Endodermal cell (in vitro differentiated cells): Measurements from ENCODE around the gene PCDHB4. TPM values are rescaled to one million over a fixed set of nuclear protein-coding genes. Genes with fewer than 3 reads are reported as not detected.
"Not testable (repeated sequence)": the region's sequence is repeated elsewhere in the genome, so short reads cannot be mapped to it uniquely, and the experiment has no call there.

Experiments
- DNase-seq: peaks from one replicate; pipeline ENCODE4 v3.0.0-alpha.2; 2017
- H3K27ac ChIP-seq: 2 replicates; pipeline ENCODE4 v1.5.1; 2013; ENCODE audit warnings: mild to moderate bottlenecking, low read depth, low read length, moderate library complexity
- H3K27me3 ChIP-seq: 2 replicates; pipeline ENCODE4 v1.6.1; 2013; ENCODE audit warnings: mild to moderate bottlenecking, low read length, moderate library complexity; ENCODE audit not compliant: insufficient read depth, control insufficient read depth, poor library complexity, severe bottlenecking
- H3K36me3 ChIP-seq: 2 replicates; pipeline ENCODE4 v1.7.0; 2013; ENCODE audit warnings: mild to moderate bottlenecking, low read length, moderate library complexity; ENCODE audit not compliant: control insufficient read depth, insufficient read depth
- H3K4me1 ChIP-seq: one replicate; pipeline ENCODE4 v1.7.0; 2013; ENCODE audit warnings: low read length; ENCODE audit not compliant: control insufficient read depth, insufficient read depth
- H3K4me3 ChIP-seq: 2 replicates; pipeline ENCODE4 v1.5.1; 2013; ENCODE audit warnings: mild to moderate bottlenecking, low read length, moderate library complexity
- H3K9ac ChIP-seq: 2 replicates; pipeline ENCODE4 v1.6.1; 2013; ENCODE audit warnings: mild to moderate bottlenecking, low read length, moderate library complexity; ENCODE audit not compliant: poor library complexity, severe bottlenecking; ENCODE audit errors: extremely low read depth
- H3K9me3 ChIP-seq: 2 replicates; pipeline ENCODE4 v1.6.1; 2013; ENCODE audit warnings: mild to moderate bottlenecking, low read length, moderate library complexity; ENCODE audit not compliant: control insufficient read depth
- H3K27ac Mint-ChIP-seq: 2 replicates; pipeline ENCODE4 v1.8.0; 2020; ENCODE audit warnings: mixed read lengths
- H3K27me3 Mint-ChIP-seq: 2 replicates; pipeline ENCODE4 v1.8.0; 2021; ENCODE audit warnings: mild to moderate bottlenecking, mixed read lengths; ENCODE audit not compliant: insufficient read depth
- H3K36me3 Mint-ChIP-seq: 2 replicates; pipeline ENCODE4 v1.8.0; 2020; ENCODE audit warnings: low read depth, mixed read lengths
- H3K4me1 Mint-ChIP-seq: 2 replicates; pipeline ENCODE4 v1.8.0; 2020; ENCODE audit warnings: mixed read lengths
- H3K4me3 Mint-ChIP-seq: 2 replicates; pipeline ENCODE4 v1.8.0; 2020; ENCODE audit warnings: mild to moderate bottlenecking, moderate library complexity, mixed read lengths
- H3K9me3 Mint-ChIP-seq: 2 replicates; pipeline ENCODE4 v1.8.0; 2020; ENCODE audit warnings: mild to moderate bottlenecking, mixed read lengths
- WGBS, 2 experiments: methylation state at CpG; one replicate each; pipeline versions ENCODE4 v1.1.5 to v1.1.7; 2013; ENCODE audit warnings: missing lambda C conversion rate in 2 of 2, mixed read lengths in 1 of 2; ENCODE audit not compliant: insufficient coverage in 1 of 2, insufficient read length in 1 of 2; 5-methylcytosine and 5-hydroxymethylcytosine counted together
- total RNA-seq, 2 donors: library from RNA; stranded (reverse); fragmentation: NEBNext Ultra II Directional in 1 of 2; extraction: Animal tissue kit (Norgen Biotek cat#: 25700) in 1 of 2; gene quantifications; 2 replicates in 1 of 2; 3 replicates in 1 of 2; pipeline ENCODE4 v1.2.1, GENCODE V29; 2021
- TF ChIP-seq, protein P1 (sequence below): fragments of 200-600 bp; sonication (generic); conservative IDR thresholded peaks from 2 replicates; pipeline ENCODE4 v1.5.0; 2021; ENCODE audit warnings: antibody characterized with exemption, mild to moderate bottlenecking

PCDHB4 gene
- total RNA-seq, 2 donors from 2014 or later, result 1.7 to 3.3 TPM

DNA sequence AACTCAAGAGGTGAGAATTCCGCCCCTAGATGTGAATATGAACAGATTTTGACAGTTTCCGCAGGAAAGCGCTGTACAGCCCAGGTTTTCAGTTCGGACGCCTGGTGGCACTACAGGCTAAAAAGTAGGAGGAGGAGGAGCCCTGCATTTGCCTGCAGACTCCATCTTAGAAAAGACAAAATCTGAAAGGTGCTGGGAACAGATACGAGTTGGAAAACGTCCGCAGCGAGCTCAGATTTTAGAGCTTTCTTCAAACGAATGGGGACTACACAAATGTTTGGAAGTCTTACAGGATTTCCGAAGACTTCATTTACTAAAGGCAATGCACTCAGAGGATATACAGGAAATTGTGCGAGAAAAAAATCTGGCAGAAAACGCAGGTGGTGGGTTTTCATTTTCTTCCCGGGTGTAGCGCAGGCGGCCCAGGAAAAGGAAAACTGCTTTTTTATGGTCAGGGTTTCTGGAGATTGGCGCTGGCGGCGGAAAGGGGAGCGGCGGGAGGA lies 37.1 kb upstream of the PCDHB4 start:
- Histone ChIP-seq H3K4me3 (peak overlapping the region; percentile 34), H3K27me3 (peaks cover 3% of the 10 kb centered on the region), H3K4me1 (no peaks in the 10 kb centered on the region), H3K36me3 (no peaks in the 10 kb centered on the region), H3K9me3 (no peaks in the 10 kb centered on the region), H3K27ac (no peak overlapping the region), H3K9ac (no peak overlapping the region)
- Mint-ChIP-seq H3K4me3 (peak overlapping the region; percentile 75), H3K27me3 (peaks cover 24% of the 10 kb centered on the region), H3K9me3 (peaks cover 4% of the 10 kb centered on the region), H3K36me3 (no peaks in the 10 kb centered on the region), H3K4me1 (no peaks in the 10 kb centered on the region), H3K27ac (peak overlapping the region; percentile 94)
- TF ChIP-seq, protein P1, sequence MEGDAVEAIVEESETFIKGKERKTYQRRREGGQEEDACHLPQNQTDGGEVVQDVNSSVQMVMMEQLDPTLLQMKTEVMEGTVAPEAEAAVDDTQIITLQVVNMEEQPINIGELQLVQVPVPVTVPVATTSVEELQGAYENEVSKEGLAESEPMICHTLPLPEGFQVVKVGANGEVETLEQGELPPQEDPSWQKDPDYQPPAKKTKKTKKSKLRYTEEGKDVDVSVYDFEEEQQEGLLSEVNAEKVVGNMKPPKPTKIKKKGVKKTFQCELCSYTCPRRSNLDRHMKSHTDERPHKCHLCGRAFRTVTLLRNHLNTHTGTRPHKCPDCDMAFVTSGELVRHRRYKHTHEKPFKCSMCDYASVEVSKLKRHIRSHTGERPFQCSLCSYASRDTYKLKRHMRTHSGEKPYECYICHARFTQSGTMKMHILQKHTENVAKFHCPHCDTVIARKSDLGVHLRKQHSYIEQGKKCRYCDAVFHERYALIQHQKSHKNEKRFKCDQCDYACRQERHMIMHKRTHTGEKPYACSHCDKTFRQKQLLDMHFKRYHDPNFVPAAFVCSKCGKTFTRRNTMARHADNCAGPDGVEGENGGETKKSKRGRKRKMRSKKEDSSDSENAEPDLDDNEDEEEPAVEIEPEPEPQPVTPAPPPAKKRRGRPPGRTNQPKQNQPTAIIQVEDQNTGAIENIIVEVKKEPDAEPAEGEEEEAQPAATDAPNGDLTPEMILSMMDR, result peak; percentile 84
- peak; percentile 84 for DNase-seq
- WGBS, 2 experiments, result 80 to 89% methylated on average over 21 of the region's 21 CpGs

DNA sequence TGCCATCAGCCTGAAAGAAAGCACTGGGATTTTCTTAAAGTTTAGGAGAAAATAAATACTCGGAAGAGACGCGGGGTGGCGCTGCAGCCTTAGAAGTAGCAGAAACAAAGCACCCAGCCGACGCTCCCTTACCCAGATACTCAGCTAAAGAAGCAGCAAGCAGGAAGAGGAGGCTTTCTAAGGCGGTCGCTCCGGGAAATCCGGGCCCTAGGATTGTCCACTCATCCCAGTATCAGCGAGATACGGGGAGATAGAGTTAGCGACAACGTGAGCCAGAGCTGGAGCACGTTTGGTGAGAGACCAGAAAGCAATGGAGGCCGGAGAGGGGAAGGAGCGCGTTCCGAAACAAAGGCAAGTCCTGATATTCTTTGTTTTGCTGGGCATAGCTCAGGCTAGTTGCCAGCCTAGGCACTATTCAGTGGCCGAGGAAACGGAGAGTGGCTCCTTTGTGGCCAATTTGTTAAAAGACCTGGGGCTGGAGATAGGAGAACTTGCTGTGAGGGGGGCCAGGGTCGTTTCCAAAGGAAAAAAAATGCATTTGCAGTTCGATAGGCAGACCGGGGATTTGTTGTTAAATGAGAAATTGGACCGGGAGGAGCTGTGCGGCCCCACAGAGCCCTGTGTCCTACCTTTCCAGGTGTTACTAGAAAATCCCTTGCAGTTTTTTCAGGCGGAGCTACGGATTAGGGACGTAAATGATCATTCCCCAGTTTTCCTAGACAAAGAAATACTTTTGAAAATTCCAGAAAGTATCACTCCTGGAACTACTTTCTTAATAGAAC lies 26.9 kb upstream of the PCDHB4 start, which contains the start of gene PCDHB2:
TSS of gene PCDHB2 (plus strand) at position 135 of the 782 bp plus-strand sequence. CDS start at position 311, 176 bp downstream.
- peaks cover 2% of the 10 kb centered on the region for H3K27me3 Mint-ChIP-seq
- peak within 1 kb of the TSS; percentile 96 for H3K27ac Mint-ChIP-seq
- Histone ChIP-seq H3K27ac (peak within 1 kb of the TSS; percentile 87), H3K36me3 (peaks cover 11% of the 10 kb centered on the region), H3K4me3 (peak within 1 kb of the TSS; percentile 94), H3K4me1 (no peaks in the 10 kb centered on the region), H3K27me3 (no peaks in the 10 kb centered on the region), H3K9me3 (peaks cover 37% of the 10 kb centered on the region), H3K9ac (peak within 1 kb of the TSS; percentile 87)
- TF ChIP-seq, protein P1, result peak; percentile 90
- 11 to 35% methylated on average over 16 to 29 of the region's 29 CpGs for WGBS, 2 experiments
- peaks cover 19% of the 10 kb centered on the region for H3K36me3 Mint-ChIP-seq
- peak within 1 kb of the TSS; percentile 83 for H3K4me3 Mint-ChIP-seq
- H3K4me1 Mint-ChIP-seq, result peaks cover 4% of the 10 kb centered on the region
- DNase-seq, result peak; percentile 91
- peaks cover 18% of the 10 kb centered on the region for H3K9me3 Mint-ChIP-seq

DNA sequence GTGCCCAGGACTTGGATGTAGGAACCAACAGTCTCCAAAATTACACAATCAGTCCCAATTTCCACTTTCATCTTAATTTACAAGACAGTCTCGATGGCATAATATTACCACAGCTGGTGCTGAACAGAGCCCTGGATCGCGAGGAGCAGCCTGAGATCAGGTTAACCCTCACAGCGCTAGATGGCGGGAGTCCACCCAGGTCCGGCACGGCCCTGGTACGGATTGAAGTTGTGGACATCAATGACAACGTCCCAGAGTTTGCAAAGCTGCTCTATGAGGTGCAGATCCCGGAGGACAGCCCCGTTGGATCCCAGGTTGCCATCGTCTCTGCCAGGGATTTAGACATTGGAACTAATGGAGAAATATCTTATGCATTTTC lies 26.4 kb upstream of the PCDHB4 start:
- TF ChIP-seq, protein P1, result no peak
- H3K9me3 ChIP-seq, result peaks cover 43% of the 10 kb centered on the region
- H3K27me3 ChIP-seq, result no peaks in the 10 kb centered on the region
- 83 to 95% methylated on average over 6 to 12 of the region's 12 CpGs for WGBS, 2 experiments
- Mint-ChIP-seq H3K4me1 (peaks cover 4% of the 10 kb centered on the region), H3K27me3 (peaks cover 2% of the 10 kb centered on the region), H3K27ac (peak overlapping the region; percentile 96), H3K9me3 (peaks cover 18% of the 10 kb centered on the region), H3K36me3 (peaks cover 21% of the 10 kb centered on the region), H3K4me3 (peak overlapping the region; percentile 83)
- peaks cover 12% of the 10 kb centered on the region for H3K36me3 ChIP-seq
- H3K4me1 ChIP-seq, result no peaks in the 10 kb centered on the region
- H3K4me3 ChIP-seq, result peak overlapping the region; percentile 94
- peak overlapping the region; percentile 87 for H3K9ac ChIP-seq
- DNase-seq, result peak; percentile 50
- peak overlapping the region; percentile 87 for H3K27ac ChIP-seq

DNA sequence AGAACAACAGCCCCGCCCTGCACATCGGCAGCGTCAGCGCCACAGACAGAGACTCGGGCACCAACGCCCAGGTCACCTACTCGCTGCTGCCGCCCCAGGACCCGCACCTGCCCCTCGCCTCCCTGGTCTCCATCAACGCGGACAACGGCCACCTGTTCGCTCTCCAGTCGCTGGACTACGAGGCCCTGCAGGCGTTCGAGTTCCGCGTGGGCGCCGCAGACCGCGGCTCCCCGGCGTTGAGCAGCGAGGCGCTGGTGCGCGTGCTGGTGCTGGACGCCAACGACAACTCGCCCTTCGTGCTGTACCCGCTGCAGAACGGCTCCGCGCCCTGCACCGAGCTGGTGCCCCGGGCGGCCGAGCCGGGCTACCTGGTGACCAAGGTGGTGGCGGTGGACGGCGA lies 25.4 kb upstream of the PCDHB4 start:
- Histone ChIP-seq H3K9me3 (peaks cover 48% of the 10 kb centered on the region), H3K36me3 (peaks cover 15% of the 10 kb centered on the region)
- not testable (repeated sequence) for H3K4me1 Mint-ChIP-seq, H3K4me3 ChIP-seq, DNase-seq, H3K27me3 ChIP-seq, H3K27me3 Mint-ChIP-seq, H3K27ac Mint-ChIP-seq, H3K4me1 ChIP-seq, H3K9ac ChIP-seq, H3K27ac ChIP-seq
- WGBS, 2 experiments, result 94% methylated on average over 20 of the region's 46 CpGs; no CpG with 5 or more reads in 1 of the 2 experiments
- peaks cover 28% of the 10 kb centered on the region for H3K36me3 Mint-ChIP-seq
- peaks cover 24% of the 10 kb centered on the region for H3K9me3 Mint-ChIP-seq
- peak overlapping the region; percentile 83 for H3K4me3 Mint-ChIP-seq

DNA sequence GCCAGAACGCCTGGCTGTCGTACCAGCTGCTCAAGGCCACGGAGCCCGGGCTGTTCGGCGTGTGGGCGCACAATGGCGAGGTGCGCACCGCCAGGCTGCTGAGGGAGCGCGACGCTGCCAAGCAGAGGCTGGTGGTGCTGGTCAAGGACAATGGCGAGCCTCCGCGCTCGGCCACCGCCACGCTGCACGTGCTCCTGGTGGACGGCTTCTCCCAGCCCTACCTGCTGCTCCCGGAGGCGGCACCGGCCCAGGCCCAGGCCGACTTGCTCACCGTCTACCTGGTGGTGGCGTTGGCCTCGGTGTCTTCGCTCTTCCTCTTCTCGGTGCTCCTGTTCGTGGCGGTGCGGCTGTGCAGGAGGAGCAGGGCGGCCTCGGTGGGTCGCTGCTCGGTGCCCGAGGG lies 25.0 kb upstream of the PCDHB4 start:
- not testable (repeated sequence) for DNase-seq, H3K27me3 Mint-ChIP-seq, H3K4me1 ChIP-seq, H3K4me1 Mint-ChIP-seq, H3K9ac ChIP-seq, H3K4me3 Mint-ChIP-seq, H3K4me3 ChIP-seq, H3K27ac Mint-ChIP-seq, H3K27ac ChIP-seq, H3K27me3 ChIP-seq
- Mint-ChIP-seq H3K9me3 (peaks cover 28% of the 10 kb centered on the region), H3K36me3 (peaks cover 32% of the 10 kb centered on the region)
- Histone ChIP-seq H3K9me3 (peaks cover 48% of the 10 kb centered on the region), H3K36me3 (peaks cover 15% of the 10 kb centered on the region)
- WGBS, 2 experiments, result 96 to 100% methylated on average over 9 to 24 of the region's 38 CpGs
